ENCODE data around the gene FCRL6. TPM values are rescaled to one million over a fixed set of nuclear protein-coding genes. Genes with fewer than 3 reads are reported as not detected.

FCRL6 gene
- total RNA-seq, 1 experiment from 2014 or later: not detected

DNA sequence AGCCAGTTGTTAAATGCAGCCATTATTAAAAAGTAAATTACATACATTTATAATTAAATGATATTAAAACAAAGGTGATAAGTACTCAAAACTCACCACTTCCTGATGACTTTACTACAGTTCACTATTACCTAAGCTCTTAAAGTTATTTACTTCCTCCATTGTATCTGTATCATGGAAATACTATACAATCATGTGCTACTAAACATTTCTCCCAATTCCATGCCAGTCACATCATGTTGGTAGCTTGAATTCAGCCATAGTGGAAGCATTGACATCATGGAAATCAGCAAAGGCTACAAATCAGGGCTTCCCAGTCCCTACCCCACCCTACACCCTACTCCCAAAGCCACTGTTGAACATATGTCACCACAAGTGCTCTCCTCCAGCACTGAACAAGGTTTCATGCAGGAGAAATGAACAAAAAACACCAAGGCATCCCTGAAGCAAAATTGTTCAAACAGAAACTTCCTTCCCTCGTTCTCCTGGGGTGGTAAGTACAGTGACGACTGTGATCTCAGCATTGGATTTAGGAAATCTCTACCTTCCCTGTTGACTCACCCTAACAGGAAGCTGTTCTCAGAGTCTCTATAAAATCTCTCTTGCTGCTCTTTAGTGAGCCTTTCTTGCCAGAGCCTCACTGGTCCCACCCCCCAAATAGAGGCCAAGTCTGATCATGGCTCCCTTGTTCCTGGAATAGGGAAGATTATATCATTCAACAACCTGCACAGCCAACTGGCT is 47.6 kb downstream of the FCRL6 start:
- TF ChIP-seq, protein P1, sequence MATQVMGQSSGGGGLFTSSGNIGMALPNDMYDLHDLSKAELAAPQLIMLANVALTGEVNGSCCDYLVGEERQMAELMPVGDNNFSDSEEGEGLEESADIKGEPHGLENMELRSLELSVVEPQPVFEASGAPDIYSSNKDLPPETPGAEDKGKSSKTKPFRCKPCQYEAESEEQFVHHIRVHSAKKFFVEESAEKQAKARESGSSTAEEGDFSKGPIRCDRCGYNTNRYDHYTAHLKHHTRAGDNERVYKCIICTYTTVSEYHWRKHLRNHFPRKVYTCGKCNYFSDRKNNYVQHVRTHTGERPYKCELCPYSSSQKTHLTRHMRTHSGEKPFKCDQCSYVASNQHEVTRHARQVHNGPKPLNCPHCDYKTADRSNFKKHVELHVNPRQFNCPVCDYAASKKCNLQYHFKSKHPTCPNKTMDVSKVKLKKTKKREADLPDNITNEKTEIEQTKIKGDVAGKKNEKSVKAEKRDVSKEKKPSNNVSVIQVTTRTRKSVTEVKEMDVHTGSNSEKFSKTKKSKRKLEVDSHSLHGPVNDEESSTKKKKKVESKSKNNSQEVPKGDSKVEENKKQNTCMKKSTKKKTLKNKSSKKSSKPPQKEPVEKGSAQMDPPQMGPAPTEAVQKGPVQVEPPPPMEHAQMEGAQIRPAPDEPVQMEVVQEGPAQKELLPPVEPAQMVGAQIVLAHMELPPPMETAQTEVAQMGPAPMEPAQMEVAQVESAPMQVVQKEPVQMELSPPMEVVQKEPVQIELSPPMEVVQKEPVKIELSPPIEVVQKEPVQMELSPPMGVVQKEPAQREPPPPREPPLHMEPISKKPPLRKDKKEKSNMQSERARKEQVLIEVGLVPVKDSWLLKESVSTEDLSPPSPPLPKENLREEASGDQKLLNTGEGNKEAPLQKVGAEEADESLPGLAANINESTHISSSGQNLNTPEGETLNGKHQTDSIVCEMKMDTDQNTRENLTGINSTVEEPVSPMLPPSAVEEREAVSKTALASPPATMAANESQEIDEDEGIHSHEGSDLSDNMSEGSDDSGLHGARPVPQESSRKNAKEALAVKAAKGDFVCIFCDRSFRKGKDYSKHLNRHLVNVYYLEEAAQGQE (IDR thresholded peaks at IDR 0.05; ENCODE audit: insufficient read depth in 1 of 2, low read depth in 2 of 2, low read length in 1 of 2): no peak
- TF ChIP-seq CTCF (IDR thresholded peaks at IDR 0.05) (no peak), SIN3A (IDR thresholded peaks at IDR 0.05; ENCODE audit: borderline replicate concordance, insufficient read depth, low read depth, low read length) (no peak), POLR2AphosphoS5 (IDR thresholded peaks at IDR 0.05; ENCODE audit: low read depth, low read length) (no peak), TCF7L2 (IDR thresholded peaks at IDR 0.05; ENCODE audit: low read depth, low read length) (no peak)
- H3K4me3 ChIP-seq (ENCODE audit: low read depth in 2 of 2, low read length in 2 of 2): no peak overlapping the region
- no peak overlapping the region for H3K27ac ChIP-seq (ENCODE audit: low read length)
- no peaks in the 10 kb centered on the region for H3K9me3 ChIP-seq (ENCODE audit: control insufficient read depth, insufficient read depth, low read depth, low read length)
- POLR2A ChIA-PET: no interaction called here
- no peaks in the 10 kb centered on the region for H3K27me3 ChIP-seq (ENCODE audit: control insufficient read depth, insufficient read depth, low read length)
- BruUV-seq (replicated peaks): no TSS peak
- CTCF ChIA-PET: no interaction called here
- DNase-seq (ENCODE audit: low read depth, low spot score) (no peak), ATAC-seq (no peak)
- H3K36me3 ChIP-seq (ENCODE audit: control insufficient read depth, insufficient read depth, low read length): no peaks in the 10 kb centered on the region
- intact Hi-C loops (cut with micrococcal nuclease; ENCODE audit: unreplicated experiment) (no loop called here), in situ Hi-C loops (cut with HindIII; ENCODE audit: low pct_unique_long_range_greater_than_20kb, low sequenced_read_pairs) (no loop called here)
- H3K4me1 ChIP-seq (ENCODE audit: control insufficient read depth, insufficient read depth, low read length): peaks cover 6% of the 10 kb centered on the region; the same call in 1 of the 2 replicates

- POLR2A ChIA-PET: no interaction called here
- Histone ChIP-seq H3K4me3 (ENCODE audit: low read depth in 2 of 2, low read length in 2 of 2) (no peak overlapping the region), H3K36me3 (ENCODE audit: control insufficient read depth, insufficient read depth, low read length) (no peaks in the 10 kb centered on the region), H3K9me3 (ENCODE audit: control insufficient read depth, insufficient read depth, low read depth, low read length) (no peaks in the 10 kb centered on the region), H3K4me1 (ENCODE audit: control insufficient read depth, insufficient read depth, low read length) (peaks cover 9% of the 10 kb centered on the region; the same call in 1 of the 2 replicates), H3K27me3 (ENCODE audit: control insufficient read depth, insufficient read depth, low read length) (no peaks in the 10 kb centered on the region), H3K27ac (ENCODE audit: low read length) (no peak overlapping the region)
- intact Hi-C loops (cut with micrococcal nuclease; ENCODE audit: unreplicated experiment): no loop called here
- CTCF ChIA-PET: interaction anchor here (0.9 kb wide), 1 partner anchor 21 kb away, joined by 3 read pairs; no protein-coding TSS in a partner anchor
- no TSS peak for BruUV-seq (replicated peaks)
- in situ Hi-C loops (cut with HindIII; ENCODE audit: low pct_unique_long_range_greater_than_20kb, low sequenced_read_pairs): no loop called here
- no peak for TF ChIP-seq SIN3A (IDR thresholded peaks at IDR 0.05; ENCODE audit: borderline replicate concordance, insufficient read depth, low read depth, low read length)
- TF ChIP-seq POLR2AphosphoS5 (IDR thresholded peaks at IDR 0.05; ENCODE audit: low read depth, low read length): no peak
- TF ChIP-seq, protein P1 (IDR thresholded peaks at IDR 0.05; ENCODE audit: insufficient read depth in 1 of 2, low read depth in 2 of 2, low read length in 1 of 2): no peak
- no peak for TF ChIP-seq TCF7L2 (IDR thresholded peaks at IDR 0.05; ENCODE audit: low read depth, low read length)
- TF ChIP-seq CTCF (IDR thresholded peaks at IDR 0.05): no peak
- no peak for DNase-seq (ENCODE audit: low read depth, low spot score)
- no peak for ATAC-seq
These were observed 49.2 kb downstream of the FCRL6 start for GRCh38 chr1:159851407-159851806.
